OCI-LY1 (cell line): ENCODE results near the gene SYAP1.

ENCODE experiments used
- EZH2 ChIP-seq: fragments of 200-600 bp; sonication (generic), shearing (Covaris generic); IDR thresholded peaks from 2 replicates; pipeline ENCODE4 v1.8.0; 2017; ENCODE audit warnings: borderline replicate concordance, mixed run types, mild to moderate bottlenecking, antibody characterized with exemption, low read length, moderate library complexity, mixed read lengths
- TF ChIP-seq, protein P1 (sequence below): fragments of 200-600 bp; sonication (generic), shearing (Covaris generic); IDR thresholded peaks from 2 replicates; pipeline ENCODE4 v1.5.1; 2017; ENCODE audit warnings: mild to moderate bottlenecking, antibody characterized with exemption, low read length, moderate library complexity, mixed read lengths

GRCh38 chrX:16671005-16671404 is 48.4 kb upstream of the SYAP1 start:
- TF ChIP-seq, protein P1, sequence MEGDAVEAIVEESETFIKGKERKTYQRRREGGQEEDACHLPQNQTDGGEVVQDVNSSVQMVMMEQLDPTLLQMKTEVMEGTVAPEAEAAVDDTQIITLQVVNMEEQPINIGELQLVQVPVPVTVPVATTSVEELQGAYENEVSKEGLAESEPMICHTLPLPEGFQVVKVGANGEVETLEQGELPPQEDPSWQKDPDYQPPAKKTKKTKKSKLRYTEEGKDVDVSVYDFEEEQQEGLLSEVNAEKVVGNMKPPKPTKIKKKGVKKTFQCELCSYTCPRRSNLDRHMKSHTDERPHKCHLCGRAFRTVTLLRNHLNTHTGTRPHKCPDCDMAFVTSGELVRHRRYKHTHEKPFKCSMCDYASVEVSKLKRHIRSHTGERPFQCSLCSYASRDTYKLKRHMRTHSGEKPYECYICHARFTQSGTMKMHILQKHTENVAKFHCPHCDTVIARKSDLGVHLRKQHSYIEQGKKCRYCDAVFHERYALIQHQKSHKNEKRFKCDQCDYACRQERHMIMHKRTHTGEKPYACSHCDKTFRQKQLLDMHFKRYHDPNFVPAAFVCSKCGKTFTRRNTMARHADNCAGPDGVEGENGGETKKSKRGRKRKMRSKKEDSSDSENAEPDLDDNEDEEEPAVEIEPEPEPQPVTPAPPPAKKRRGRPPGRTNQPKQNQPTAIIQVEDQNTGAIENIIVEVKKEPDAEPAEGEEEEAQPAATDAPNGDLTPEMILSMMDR: peak; percentile 27; the same call in 1 of the 2 replicates
- TF ChIP-seq EZH2: no peak
